Measurements from ENCODE around the gene KCNIP4.
"Not testable (repeated sequence)": the region's sequence is repeated elsewhere in the genome, so short reads cannot be mapped to it uniquely, and the experiment has no call there.

KCNIP4 gene

GRCh38 chr4:21366312-21366711, 582.3 kb downstream of the KCNIP4 start:
- Histone ChIP-seq H2AFZ (ENCODE audit: low read depth) (no peak overlapping the region), H3K9ac (no peak overlapping the region), H3K36me3 (ENCODE audit: insufficient read depth) (no peaks in the 10 kb centered on the region), H3K27ac (no peak overlapping the region), H3K4me1 (ENCODE audit: low read depth, poor library complexity, severe bottlenecking) (no peaks in the 10 kb centered on the region), H3K4me3 (IDR thresholded peaks at IDR 0.05; ENCODE audit: insufficient read depth, low read depth, low read length) (no peak overlapping the region), H4K20me1 (ENCODE audit: insufficient read depth) (no peaks in the 10 kb centered on the region), H3K27me3 (ENCODE audit: insufficient read depth, low read depth) (no peaks in the 10 kb centered on the region), H3K4me2 (no peak overlapping the region), H3K79me2 (ENCODE audit: insufficient read depth, low read depth) (no peaks in the 10 kb centered on the region)
- no peak for TF ChIP-seq CTCF (conservative IDR thresholded peaks at IDR 0.05; ENCODE audit: low read depth, low read length)

GRCh38 chr4:21363701-21364100, 584.9 kb downstream of the KCNIP4 start:
- Histone ChIP-seq H3K4me2 (no peak overlapping the region), H3K27me3 (ENCODE audit: insufficient read depth, low read depth) (no peaks in the 10 kb centered on the region), H4K20me1 (ENCODE audit: insufficient read depth) (no peaks in the 10 kb centered on the region), H3K4me3 (IDR thresholded peaks at IDR 0.05; ENCODE audit: insufficient read depth, low read depth, low read length) (no peak overlapping the region), H3K9ac (no peak overlapping the region), H3K79me2 (ENCODE audit: insufficient read depth, low read depth) (no peaks in the 10 kb centered on the region), H2AFZ (ENCODE audit: low read depth) (no peak overlapping the region), H3K4me1 (ENCODE audit: low read depth, poor library complexity, severe bottlenecking) (no peaks in the 10 kb centered on the region), H3K27ac (no peak overlapping the region), H3K36me3 (ENCODE audit: insufficient read depth) (no peaks in the 10 kb centered on the region)
- no peak for TF ChIP-seq CTCF (conservative IDR thresholded peaks at IDR 0.05; ENCODE audit: low read depth, low read length)

DNA sequence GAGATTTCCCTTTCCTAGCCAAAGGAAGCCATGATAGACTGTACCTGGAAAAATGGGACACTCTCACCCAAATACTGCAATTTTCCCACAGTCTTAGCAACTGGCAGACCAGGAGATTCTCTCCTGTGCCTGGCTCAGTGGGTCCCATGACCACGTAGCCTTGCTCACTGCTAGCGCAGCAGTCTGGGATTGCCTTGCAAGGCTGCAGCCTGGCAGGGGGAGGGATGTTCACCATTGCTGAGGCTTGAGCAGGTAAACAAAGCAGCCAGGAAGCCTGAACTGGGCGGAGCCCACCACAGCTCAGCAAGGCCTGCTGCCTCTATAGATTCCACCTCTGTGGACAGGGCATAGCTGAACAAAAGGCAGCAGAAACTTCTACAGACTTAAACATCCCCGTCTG, 596.2 kb downstream of the KCNIP4 start:
- H3K79me2 ChIP-seq (ENCODE audit: insufficient read depth, low read depth); H2AFZ ChIP-seq (ENCODE audit: low read depth); H3K9ac ChIP-seq; H3K36me3 ChIP-seq (ENCODE audit: insufficient read depth); H3K27me3 ChIP-seq (ENCODE audit: insufficient read depth, low read depth); H3K27ac ChIP-seq; H4K20me1 ChIP-seq (ENCODE audit: insufficient read depth); H3K4me1 ChIP-seq (ENCODE audit: low read depth, poor library complexity, severe bottlenecking); H3K4me3 ChIP-seq (IDR thresholded peaks at IDR 0.05; ENCODE audit: insufficient read depth, low read depth, low read length); H3K4me2 ChIP-seq: not testable (repeated sequence)

DNA sequence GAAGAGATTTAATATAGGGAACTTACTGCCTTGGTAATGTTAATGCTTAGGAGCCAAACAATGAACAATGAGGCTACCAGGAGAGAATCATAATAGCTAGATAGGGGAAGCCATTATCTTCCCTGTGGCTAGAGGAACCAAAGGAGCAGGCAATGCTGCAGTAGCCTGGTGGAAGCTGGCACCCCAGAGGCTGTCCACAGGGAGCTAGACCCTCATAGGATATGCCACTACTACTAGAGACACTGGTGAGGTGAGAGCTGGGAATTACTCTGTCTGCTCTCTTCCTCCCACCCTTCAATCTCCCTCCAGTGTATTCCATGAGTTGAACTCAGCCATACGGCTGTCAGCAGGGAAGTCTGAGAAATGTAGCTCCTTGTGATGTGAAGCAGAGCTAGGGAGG, 601.4 kb downstream of the KCNIP4 start:
- no peaks in the 10 kb centered on the region for H3K36me3 ChIP-seq (ENCODE audit: insufficient read depth)

More for the DNA sequence above, 601.4 kb downstream of the KCNIP4 start:
- H3K4me1 ChIP-seq (ENCODE audit: low read depth, poor library complexity, severe bottlenecking) = no peaks in the 10 kb centered on the region
- H4K20me1 ChIP-seq (ENCODE audit: insufficient read depth) = no peaks in the 10 kb centered on the region
- no peak overlapping the region for H3K9ac ChIP-seq
- no peaks in the 10 kb centered on the region for H3K79me2 ChIP-seq (ENCODE audit: insufficient read depth, low read depth)
- no peak for TF ChIP-seq CTCF (conservative IDR thresholded peaks at IDR 0.05; ENCODE audit: low read depth, low read length)
- no peak overlapping the region for H3K4me3 ChIP-seq (IDR thresholded peaks at IDR 0.05; ENCODE audit: insufficient read depth, low read depth, low read length)
- H3K4me2 ChIP-seq = no peak overlapping the region
- no peaks in the 10 kb centered on the region for H3K27me3 ChIP-seq (ENCODE audit: insufficient read depth, low read depth)
- no peak overlapping the region for H2AFZ ChIP-seq (ENCODE audit: low read depth)
- H3K27ac ChIP-seq = no peak overlapping the region

All from KMS-11 (cell line).